ENCODE results near the gene RTL1.

DNA sequence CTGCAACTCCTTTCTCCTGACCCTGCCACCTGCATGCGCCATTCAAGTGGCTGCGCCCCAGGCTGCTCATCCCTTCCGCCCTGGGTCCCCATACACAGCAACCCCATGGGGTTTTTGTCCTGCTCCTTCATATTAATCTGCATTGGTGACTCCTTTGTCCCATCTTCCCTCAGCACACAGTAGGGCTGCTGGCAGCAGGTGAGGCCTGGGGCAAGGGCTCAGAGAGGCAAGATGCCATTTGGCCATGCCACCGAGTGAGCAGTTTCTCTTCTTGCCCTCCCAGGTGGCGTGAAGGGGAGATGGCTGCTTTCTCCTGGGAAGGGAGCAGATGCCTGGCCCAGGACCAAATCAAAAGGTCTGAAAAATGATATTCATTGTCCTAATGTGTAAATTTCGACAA is 9.1 kb downstream of the RTL1 start:
- TF ChIP-seq EZH2 (IDR thresholded peaks at IDR 0.05) (no peak), POLR2AphosphoS5 (IDR thresholded peaks at IDR 0.05; ENCODE audit: borderline replicate concordance, low read depth, low read length) (no peak)
